ENCODE data around the gene DPYSL5.
"Not testable (repeated sequence)": the region's sequence is repeated elsewhere in the genome, so short reads cannot be mapped to it uniquely, and the experiment has no call there.

Gene DPYSL5

GRCh38 chr2:26901326-26902183 is 53.6 kb downstream of the DPYSL5 start:
- DNase-seq (ENCODE audit: low read depth in 2 of 2): no peak

DNA sequence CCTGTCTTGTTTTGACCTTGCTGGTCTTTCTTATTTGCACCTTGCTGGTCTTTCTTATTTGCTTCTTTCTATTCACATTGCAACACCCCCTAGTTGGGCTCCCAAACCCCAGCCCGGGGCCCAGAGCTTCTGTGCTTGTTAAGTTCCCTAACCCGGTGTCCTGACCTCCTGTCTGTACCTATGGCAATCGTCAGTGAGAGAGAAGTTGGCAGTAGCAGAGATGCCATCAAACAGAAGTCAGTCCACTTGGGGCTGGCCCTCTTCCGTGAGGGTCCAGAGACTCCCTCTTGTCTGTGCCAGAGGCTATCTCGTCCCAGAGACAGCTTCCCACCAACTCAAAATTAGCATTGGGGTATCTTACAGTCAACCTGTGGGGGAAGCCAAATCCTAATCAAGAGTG is 55.7 kb downstream of the DPYSL5 start:
- DNase-seq (ENCODE audit: low read depth in 2 of 2): no peak

DNA sequence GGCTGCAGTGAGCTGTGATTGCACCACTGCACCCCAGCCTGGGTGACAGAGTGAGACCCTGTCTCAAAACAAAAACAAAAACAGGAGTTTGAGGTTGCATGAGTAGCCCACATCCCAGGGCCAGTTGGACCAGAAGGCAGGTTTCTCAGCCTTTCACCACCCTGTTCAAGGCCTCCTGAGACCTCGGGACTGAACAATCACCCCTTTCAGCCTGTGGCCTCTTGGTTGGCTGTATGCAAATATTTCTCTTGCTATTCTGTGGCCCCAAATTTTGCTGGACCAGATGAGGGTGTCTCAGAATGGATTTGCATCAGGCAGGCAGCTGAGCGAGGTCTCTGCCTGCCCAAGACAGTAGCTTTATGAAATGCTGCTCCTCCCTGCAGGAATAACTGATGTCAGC is 56.9 kb downstream of the DPYSL5 start:
- DNase-seq (ENCODE audit: low read depth in 2 of 2): no peak

DNA sequence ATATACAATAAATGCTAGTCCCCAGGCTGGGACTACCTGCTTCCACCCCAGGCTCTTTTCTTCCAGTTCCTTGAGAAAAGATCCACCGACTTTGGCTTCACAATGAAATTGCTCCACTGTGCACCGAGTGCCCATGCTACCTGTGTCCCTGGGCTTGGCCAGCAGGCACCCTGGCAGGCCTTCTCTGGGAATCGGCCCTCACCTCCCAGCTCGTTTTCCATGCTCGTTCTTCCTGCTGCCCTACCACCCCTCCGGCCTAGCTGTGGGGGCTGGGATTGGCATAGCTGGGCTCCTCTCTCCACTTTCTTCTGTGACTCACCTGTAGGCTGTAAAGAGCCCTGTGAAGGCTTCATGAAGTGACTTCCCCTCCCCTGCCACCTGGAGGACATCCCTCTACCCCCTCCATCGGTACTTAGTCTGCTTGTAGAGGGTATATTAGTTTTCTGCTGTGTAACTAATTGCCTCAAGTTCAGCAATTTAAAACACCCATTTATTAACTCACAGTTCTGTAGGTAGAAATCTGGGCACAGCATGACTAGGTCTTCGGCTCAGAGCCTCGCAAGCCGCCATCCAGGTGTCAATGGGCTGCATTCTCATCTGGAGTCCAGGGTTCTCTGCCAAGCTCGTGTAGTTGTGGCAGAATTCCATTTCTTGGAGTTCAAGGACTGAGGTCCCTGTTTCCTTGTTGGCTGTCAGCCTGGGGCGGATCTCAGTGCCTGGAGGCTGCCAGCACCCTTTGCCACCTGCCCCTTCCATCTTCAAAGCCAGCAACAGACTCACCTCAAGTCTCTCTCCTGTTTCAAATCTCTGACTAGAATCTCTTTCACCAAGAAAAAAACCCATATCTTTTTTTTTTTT is 57.6 kb downstream of the DPYSL5 start:
- DNase-seq (ENCODE audit: low read depth in 2 of 2): no peak

- no peak for DNase-seq (ENCODE audit: low read depth in 2 of 2)
Measured at GRCh38 chr2:26907416-26907815, 59.5 kb downstream of the DPYSL5 start.

DNA sequence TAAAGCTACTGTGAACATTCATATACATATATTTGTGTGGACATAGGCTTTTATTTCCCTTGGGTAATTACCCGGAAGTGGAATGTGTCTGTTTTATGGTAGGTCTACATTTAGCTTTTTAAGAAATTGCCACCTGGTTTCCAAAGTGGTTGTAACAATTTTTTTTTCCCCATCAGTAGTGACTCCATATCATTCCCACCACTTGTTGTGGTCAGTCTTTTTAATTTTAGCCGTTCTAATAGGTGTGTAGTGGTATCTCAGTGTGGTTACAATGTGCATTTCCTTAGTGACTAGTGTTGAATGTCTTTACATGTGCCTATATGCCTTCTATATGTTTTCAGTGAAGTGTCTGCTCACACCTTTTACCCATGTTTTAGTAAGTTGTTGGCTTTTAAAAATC is 62.2 kb downstream of the DPYSL5 start:
- no peak for DNase-seq (ENCODE audit: low read depth in 2 of 2)

GRCh38 chr2:26911911-26912861 is 64.3 kb downstream of the DPYSL5 start:
- no peak for DNase-seq (ENCODE audit: low read depth in 2 of 2)

GRCh38 chr2:26913606-26913998 is 65.7 kb downstream of the DPYSL5 start:
- no peak for DNase-seq (ENCODE audit: low read depth in 2 of 2)

GRCh38 chr2:26913999-26914658 is 66.2 kb downstream of the DPYSL5 start:
- no peak for DNase-seq (ENCODE audit: low read depth in 2 of 2)

GRCh38 chr2:26914659-26915310 is 66.9 kb downstream of the DPYSL5 start:
- no peak for DNase-seq (ENCODE audit: low read depth in 2 of 2)

- DNase-seq (ENCODE audit: low read depth in 2 of 2): no peak
Measured at GRCh38 chr2:26915316-26915715, 67.4 kb downstream of the DPYSL5 start.

DNA sequence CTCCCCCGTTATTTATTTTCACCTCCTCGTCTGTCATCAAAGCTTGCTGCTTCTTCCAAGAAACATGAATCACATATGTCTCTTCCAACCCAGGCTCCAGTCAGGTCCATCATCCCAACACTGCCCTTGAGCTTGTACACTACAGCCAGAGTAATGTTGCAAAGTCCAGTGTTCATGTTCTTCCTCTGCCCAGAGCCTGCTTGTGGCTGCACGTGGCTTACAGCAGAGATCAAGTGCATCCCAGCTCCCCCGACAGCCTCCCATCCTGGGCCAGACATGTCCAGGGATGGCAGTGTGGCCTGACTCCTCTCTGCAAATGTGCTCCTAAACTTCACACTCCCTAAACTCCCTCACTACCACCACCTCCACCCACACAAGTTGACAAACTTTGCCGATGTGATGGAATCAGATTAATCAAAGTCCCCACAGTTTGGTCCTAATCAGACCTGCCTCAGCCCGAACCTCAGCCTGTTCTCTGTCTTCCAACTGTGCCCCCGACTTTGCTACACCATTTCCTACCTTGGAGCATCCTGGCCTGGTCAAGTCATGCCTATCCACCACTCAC is 68.3 kb downstream of the DPYSL5 start:
- DNase-seq (ENCODE audit: low read depth in 2 of 2): no peak

- DNase-seq (ENCODE audit: low read depth in 2 of 2): no peak
Measured at GRCh38 chr2:26917135-26917836, 69.4 kb downstream of the DPYSL5 start.

- DNase-seq (ENCODE audit: low read depth in 2 of 2): no peak
Measured at GRCh38 chr2:26921323-26921722, 73.4 kb downstream of the DPYSL5 start.

DNA sequence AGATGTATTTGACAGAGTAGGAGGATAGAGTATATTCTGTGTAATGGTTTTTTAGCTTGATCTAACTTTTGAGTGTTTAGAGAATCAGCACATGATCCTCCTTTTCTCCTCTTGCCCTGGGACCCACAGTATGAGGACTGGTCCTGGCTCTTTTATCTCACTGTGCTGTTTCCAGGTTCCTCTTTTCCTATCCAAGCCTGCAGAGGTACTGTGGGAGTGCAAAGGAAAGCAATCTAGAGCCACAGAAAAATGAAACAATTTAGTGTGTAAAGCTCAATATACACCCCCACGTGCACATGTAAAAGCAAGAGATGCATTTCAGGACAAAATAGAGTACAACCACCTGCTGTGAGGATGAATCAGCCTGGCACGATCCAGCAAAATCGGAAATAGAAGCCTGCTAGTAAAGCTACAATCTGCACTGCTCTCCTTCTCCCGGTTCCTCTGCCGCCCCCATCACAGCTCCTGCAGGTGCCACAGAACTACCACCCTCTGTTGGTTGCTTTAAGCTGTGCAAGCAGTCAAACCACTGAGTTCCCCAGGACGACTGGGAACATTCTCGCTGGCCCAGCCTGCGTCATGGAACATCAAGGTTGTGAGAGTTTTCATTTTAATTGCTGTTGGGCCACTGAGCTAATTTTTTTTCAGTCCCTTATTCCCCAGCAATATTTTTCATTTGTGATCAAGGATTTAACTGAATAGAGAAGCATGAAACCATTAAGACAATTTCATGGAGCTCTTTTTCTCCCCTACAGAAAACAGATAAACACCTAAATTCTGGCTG is 74.7 kb downstream of the DPYSL5 start:
- DNase-seq (ENCODE audit: low read depth in 2 of 2): peak in 1 of 2 donors; percentile 7

- not testable (repeated sequence) for DNase-seq (ENCODE audit: low read depth in 2 of 2)
Measured at GRCh38 chr2:26923189-26923466, 75.2 kb downstream of the DPYSL5 start.

- DNase-seq (ENCODE audit: low read depth in 2 of 2): no peak
Measured at GRCh38 chr2:26924731-26925099, 76.8 kb downstream of the DPYSL5 start.

- DNase-seq (ENCODE audit: low read depth in 2 of 2): no peak
Measured at GRCh38 chr2:26925100-26925791, 77.3 kb downstream of the DPYSL5 start.

DNA sequence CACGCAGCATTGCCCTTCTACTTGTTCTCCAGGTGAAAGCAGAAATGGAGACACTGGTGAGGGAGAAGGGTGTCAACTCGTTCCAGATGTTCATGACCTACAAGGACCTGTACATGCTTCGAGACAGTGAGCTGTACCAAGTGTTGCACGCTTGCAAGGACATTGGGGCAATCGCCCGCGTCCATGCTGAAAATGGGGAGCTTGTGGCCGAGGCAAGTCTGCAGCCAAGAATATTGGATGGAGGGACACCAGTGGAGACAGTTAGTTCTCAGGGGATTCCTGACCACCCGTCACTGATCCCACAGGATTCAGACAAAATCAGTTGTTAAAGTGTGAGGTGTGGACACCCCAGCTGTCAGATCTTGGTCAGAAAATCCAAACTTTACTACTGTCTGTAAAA is 79.3 kb downstream of the DPYSL5 start:
- no peak for DNase-seq (ENCODE audit: low read depth in 2 of 2)
